ENCODE measurements around the gene PLD4.
"Not testable (repeated sequence)": the region's sequence is repeated elsewhere in the genome, so short reads cannot be mapped to it uniquely, and the experiment has no call there.

Gene PLD4

GRCh38 chr14:104883681-104884361, 40.9 kb upstream of the PLD4 start:
- ATAC-seq (no peak), DNase-seq (no peak)
- Mint-ChIP-seq H3K4me3 (no peak overlapping the region), H3K9me3 (no peaks in the 10 kb centered on the region), H3K27me3 (no peaks in the 10 kb centered on the region), H3K27ac (no peak overlapping the region), H3K4me1 (no peaks in the 10 kb centered on the region)

- not testable (repeated sequence) for ATAC-seq, H3K4me1 Mint-ChIP-seq, H3K27ac Mint-ChIP-seq, DNase-seq, H3K9me3 Mint-ChIP-seq, H3K4me3 Mint-ChIP-seq, H3K27me3 Mint-ChIP-seq
Observed at GRCh38 chr14:104884381-104884780, 40.3 kb upstream of the PLD4 start.

GRCh38 chr14:104885031-104885972, 39.4 kb upstream of the PLD4 start:
- no peak for ATAC-seq
- Mint-ChIP-seq H3K4me1 (no peaks in the 10 kb centered on the region), H3K9me3 (no peaks in the 10 kb centered on the region), H3K27ac (no peak overlapping the region), H3K27me3 (no peaks in the 10 kb centered on the region), H3K4me3 (no peak overlapping the region)
- DNase-seq, result no peak

GRCh38 chr14:104885973-104886689, 38.5 kb upstream of the PLD4 start:
- H3K27me3 Mint-ChIP-seq, result no peaks in the 10 kb centered on the region

GRCh38 chr14:104886690-104887622, 37.7 kb upstream of the PLD4 start:
- H3K27ac Mint-ChIP-seq, result peak overlapping the region in 1 of 2 donors; percentile 9
- no peaks in the 10 kb centered on the region for H3K9me3 Mint-ChIP-seq
- ATAC-seq (no peak), DNase-seq (no peak)
- no peak overlapping the region for H3K4me3 Mint-ChIP-seq
- H3K27me3 Mint-ChIP-seq, result no peaks in the 10 kb centered on the region
- no peaks in the 10 kb centered on the region for H3K4me1 Mint-ChIP-seq

More at GRCh38 chr14:104885973-104886689, 38.5 kb upstream of the PLD4 start:
- no peak for ATAC-seq
- DNase-seq, result no peak
- peak overlapping the region in 1 of 2 donors; percentile 27 for H3K27ac Mint-ChIP-seq
- no peaks in the 10 kb centered on the region for H3K9me3 Mint-ChIP-seq
- no peaks in the 10 kb centered on the region for H3K4me1 Mint-ChIP-seq
- no peak overlapping the region for H3K4me3 Mint-ChIP-seq

GRCh38 chr14:104887623-104888488, 36.8 kb upstream of the PLD4 start:
- no peak overlapping the region for H3K27ac Mint-ChIP-seq
- ATAC-seq (peak; percentile 13), DNase-seq (no peak)
- H3K4me1 Mint-ChIP-seq, result no peaks in the 10 kb centered on the region
- H3K9me3 Mint-ChIP-seq, result no peaks in the 10 kb centered on the region
- no peaks in the 10 kb centered on the region for H3K27me3 Mint-ChIP-seq
- no peak overlapping the region for H3K4me3 Mint-ChIP-seq

- H3K4me1 Mint-ChIP-seq, result no peaks in the 10 kb centered on the region
- H3K4me3 Mint-ChIP-seq, result no peak overlapping the region
- ATAC-seq, result no peak
- no peaks in the 10 kb centered on the region for H3K27me3 Mint-ChIP-seq
- H3K9me3 Mint-ChIP-seq, result no peaks in the 10 kb centered on the region
- H3K27ac Mint-ChIP-seq, result no peak overlapping the region
- DNase-seq, result no peak
Observed at GRCh38 chr14:104888489-104889374, 35.9 kb upstream of the PLD4 start.

GRCh38 chr14:104889375-104889757, 35.3 kb upstream of the PLD4 start:
- ATAC-seq (no peak), DNase-seq (no peak)
- Mint-ChIP-seq H3K27me3 (no peaks in the 10 kb centered on the region), H3K4me3 (no peak overlapping the region), H3K9me3 (no peaks in the 10 kb centered on the region), H3K4me1 (no peaks in the 10 kb centered on the region), H3K27ac (no peak overlapping the region)

- not testable (repeated sequence) for H3K27me3 Mint-ChIP-seq, ATAC-seq, H3K9me3 Mint-ChIP-seq, H3K4me1 Mint-ChIP-seq, DNase-seq, H3K4me3 Mint-ChIP-seq, H3K27ac Mint-ChIP-seq
Observed at GRCh38 chr14:104890292-104890691, 34.4 kb upstream of the PLD4 start.

- no peaks in the 10 kb centered on the region for H3K27me3 Mint-ChIP-seq
- H3K4me3 Mint-ChIP-seq, result no peak overlapping the region
- no peaks in the 10 kb centered on the region for H3K9me3 Mint-ChIP-seq
- H3K4me1 Mint-ChIP-seq, result no peaks in the 10 kb centered on the region
- ATAC-seq (no peak), DNase-seq (no peak)
- peak overlapping the region in 1 of 2 donors; percentile 90 for H3K27ac Mint-ChIP-seq
Observed at GRCh38 chr14:104891121-104891551, 33.5 kb upstream of the PLD4 start.

- ATAC-seq (no peak), DNase-seq (peak in 1 of 2 donors; percentile 9)
- no peak overlapping the region for H3K4me3 Mint-ChIP-seq
- no peak overlapping the region for H3K27ac Mint-ChIP-seq
- no peaks in the 10 kb centered on the region for H3K9me3 Mint-ChIP-seq
- no peaks in the 10 kb centered on the region for H3K4me1 Mint-ChIP-seq
- no peaks in the 10 kb centered on the region for H3K27me3 Mint-ChIP-seq
Observed at GRCh38 chr14:104891664-104892530, 32.8 kb upstream of the PLD4 start.

- no peaks in the 10 kb centered on the region for H3K9me3 Mint-ChIP-seq
- H3K4me1 Mint-ChIP-seq, result no peaks in the 10 kb centered on the region
- ATAC-seq (no peak), DNase-seq (peak in 1 of 2 donors; percentile 10)
- H3K27me3 Mint-ChIP-seq, result no peaks in the 10 kb centered on the region
- no peak overlapping the region for H3K4me3 Mint-ChIP-seq
- no peak overlapping the region for H3K27ac Mint-ChIP-seq
Observed at GRCh38 chr14:104892531-104893434, 31.9 kb upstream of the PLD4 start.

Data from stimulated activated naive CD8-positive, alpha-beta T cell treated with anti-CD3 and anti-CD28 coated beads, Interleukin-15, amount 100 ng/mL, for 72 hours (primary cell).